ENCODE results near the gene ST8SIA5.
"Not testable (repeated sequence)": the region's sequence is repeated elsewhere in the genome, so short reads cannot be mapped to it uniquely, and the experiment has no call there.

Gene ST8SIA5, protein sequence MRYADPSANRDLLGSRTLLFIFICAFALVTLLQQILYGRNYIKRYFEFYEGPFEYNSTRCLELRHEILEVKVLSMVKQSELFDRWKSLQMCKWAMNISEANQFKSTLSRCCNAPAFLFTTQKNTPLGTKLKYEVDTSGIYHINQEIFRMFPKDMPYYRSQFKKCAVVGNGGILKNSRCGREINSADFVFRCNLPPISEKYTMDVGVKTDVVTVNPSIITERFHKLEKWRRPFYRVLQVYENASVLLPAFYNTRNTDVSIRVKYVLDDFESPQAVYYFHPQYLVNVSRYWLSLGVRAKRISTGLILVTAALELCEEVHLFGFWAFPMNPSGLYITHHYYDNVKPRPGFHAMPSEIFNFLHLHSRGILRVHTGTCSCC

DNA sequence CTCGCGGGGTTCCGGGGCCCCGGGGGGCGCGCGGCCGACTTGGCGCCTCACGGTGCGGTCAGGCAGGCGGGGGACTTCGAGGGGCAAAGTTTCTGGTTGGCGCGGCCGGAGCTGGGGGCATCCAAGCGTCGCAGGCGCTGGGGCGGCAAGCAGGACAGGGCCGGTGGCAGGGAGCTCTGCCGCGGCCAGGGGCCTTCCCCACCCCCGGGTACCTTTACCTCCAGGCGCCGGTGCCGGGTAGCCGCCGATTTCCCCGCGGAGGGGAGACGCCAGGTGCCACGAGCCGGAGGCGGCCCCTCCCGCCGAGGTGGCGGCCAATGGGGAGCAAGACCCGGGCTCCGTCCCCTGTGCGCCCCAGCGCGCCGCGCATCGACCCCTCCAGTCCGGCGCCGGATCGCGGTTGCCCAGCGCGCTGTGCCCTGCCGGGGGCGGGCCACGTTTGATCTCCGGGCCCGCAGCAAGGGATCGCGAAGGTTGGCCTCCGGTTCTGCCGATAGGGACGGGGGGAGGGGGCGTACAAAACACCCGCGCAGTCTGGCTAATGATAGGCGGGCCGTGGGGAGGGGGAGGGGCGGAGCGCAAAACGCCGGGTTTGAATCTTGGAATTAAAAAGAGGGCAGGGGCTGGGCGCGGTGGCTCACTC is at the start of gene ST8SIA5:
TSS of gene ST8SIA5 (minus strand) at position 495 of the 643 bp plus-strand sequence. CDS start 545 bp downstream, outside the sequence.
- intact Hi-C loops (cut with DNase I), result no loop called here
- peak in 7 of 10 donors; percentile 26 to 91 (median 46) for DNase-seq

DNA sequence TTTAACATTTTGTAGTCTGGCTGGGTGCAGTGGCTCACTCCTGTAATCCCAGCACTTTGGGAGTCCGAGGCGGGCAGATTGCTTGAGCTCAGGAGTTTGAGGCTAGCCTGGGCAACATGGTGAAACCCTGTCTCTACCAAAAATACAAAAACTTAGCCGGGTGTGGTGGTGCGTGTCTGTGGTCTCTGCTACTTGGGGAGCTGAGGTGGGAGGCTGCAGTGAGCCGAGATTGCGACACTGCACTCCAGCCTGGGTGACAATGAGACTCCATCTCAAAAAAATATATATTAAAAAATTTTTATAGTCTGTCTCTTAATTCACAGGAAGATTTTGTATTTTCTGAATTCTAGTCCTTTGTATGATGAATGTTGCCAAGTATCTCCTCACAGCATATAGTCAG is 39.1 kb upstream of the ST8SIA5 start:
- DNase-seq; intact Hi-C loops (cut with DNase I): not testable (repeated sequence)

DNA sequence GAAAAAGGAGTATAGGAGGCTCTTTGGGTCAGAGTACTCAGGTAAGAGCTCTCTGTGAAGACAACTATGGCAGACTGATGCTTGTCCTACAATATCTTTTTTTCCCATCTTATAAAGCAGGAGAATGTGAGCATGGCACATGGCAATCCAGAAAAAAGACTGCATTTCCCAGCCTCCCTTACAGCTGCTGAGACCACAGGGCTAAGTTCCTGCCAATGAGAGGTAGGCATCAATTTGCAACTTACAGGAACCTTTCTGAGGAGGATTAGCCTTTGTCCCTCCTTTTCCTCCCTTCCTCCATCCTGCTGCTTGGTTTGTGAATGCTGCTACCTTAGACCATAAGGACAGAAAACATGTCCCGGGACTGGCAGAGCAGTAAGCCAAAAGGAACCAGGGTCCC is 37.8 kb upstream of the ST8SIA5 start:
- intact Hi-C loops (cut with DNase I), result no loop called here
- DNase-seq, result no peak

DNA sequence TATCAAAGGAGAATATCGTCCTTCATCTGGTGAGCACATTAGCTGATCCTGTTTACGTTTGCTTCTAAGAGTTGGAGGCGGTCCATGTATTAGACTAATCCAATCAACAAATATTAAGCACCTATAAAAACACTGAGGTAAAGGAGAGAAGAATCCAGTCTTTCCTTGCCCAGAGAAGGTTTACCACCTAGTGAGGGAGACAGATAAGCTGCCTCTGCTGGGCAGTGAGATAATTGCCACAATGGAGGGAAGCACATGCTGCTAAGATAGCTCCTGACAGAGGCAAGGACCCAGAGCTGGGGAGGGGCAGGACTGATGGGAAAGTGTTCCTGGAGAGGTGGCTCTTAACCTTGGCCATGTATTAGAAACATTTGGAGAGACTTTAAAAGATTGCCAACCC is 36.7 kb upstream of the ST8SIA5 start:
- intact Hi-C loops (cut with DNase I), result no loop called here
- DNase-seq, result no peak

DNA sequence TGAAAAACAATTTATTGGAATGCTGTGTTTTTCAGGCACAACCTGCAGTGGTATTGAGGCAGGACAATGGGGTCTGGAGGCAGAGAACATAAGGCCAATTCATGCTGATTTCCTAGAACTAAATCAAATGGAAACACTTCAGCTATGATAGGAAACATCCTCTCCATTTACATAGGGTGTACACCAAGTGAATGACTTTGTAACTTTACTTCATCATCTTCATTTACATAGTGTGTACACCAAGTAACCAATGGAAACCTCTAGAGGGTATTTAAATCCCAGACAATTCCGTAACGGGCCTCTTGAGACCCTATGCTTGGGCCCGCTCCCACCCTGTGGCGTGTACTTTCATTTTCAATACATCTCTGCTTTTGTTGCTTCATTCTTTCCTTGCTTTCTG is 32.2 kb upstream of the ST8SIA5 start:
- intact Hi-C loops (cut with DNase I), result no loop called here
- DNase-seq, result no peak

GRCh38 chr18:46787674-46788073 is 30.8 kb upstream of the ST8SIA5 start:
- DNase-seq, result no peak
- intact Hi-C loops (cut with DNase I), result no loop called here

GRCh38 chr18:46772357-46772756 is 15.5 kb upstream of the ST8SIA5 start:
- intact Hi-C loops (cut with DNase I), result no loop called here
- peak in 1 of 10 donors; percentile 10 for DNase-seq

GRCh38 chr18:46771141-46771540 is 14.3 kb upstream of the ST8SIA5 start:
- intact Hi-C loops (cut with DNase I), result no loop called here
- peak in 5 of 10 donors; percentile 9 to 85 (median 47) for DNase-seq

DNA sequence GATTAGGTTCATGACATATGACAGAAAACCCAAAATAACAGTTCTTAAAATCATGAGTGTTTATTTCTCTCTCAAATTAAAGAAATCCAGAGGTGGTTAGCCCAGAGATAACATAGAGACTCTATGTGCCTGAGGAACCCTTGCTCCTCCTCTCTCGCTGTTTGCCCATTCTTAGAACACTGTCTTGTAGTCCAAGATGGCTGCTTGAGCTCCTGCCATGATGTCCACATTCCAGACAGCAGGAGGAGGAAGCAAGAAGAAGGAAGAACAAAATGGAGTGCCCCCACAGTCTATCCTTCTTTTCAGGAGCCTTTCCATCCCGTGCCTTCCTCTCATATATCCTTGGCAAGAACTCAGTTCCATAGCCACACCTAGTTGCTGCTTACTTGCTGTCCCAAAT is 13.9 kb upstream of the ST8SIA5 start:
- DNase-seq, result no peak
- intact Hi-C loops (cut with DNase I), result no loop called here

DNA sequence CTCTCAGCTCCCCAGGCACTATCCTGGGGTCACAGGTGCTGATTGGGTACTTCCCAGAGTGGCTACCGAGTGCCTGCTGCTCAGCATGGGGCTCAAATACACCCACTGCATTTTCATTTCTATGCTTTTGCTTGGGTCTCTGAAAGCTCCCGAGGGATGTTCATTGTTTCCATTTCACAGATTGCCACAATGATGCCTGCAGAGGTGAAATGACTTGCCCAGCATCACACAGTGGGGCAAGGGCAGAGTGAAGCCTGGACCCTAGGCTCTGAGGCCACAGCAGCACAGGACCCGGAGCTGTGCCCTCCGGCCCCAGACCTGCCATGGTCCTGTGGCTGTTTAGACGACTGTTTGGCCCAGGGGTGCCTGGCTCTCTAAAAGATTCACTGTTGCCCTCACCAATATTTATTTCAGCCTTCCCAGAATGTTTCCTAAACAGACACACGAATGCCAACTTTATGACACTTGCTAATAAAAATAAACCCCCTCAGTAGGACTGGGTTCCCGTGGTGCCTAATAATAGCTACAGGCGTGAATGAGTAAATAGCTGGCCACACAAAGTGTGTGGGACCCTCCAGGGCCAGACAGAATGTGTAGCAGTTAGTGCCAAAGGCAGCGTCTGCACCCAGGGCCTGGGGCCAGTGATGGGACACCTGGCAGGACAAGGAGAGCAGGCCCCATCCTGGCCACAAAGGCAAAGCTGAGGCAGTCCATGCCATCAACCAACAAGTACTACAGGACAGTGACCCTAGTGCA is 11.5 kb upstream of the ST8SIA5 start:
- intact Hi-C loops (cut with DNase I), result no loop called here
- no peak for DNase-seq

GRCh38 chr18:46767217-46767616 is 10.4 kb upstream of the ST8SIA5 start:
- intact Hi-C loops (cut with DNase I), result no loop called here
- DNase-seq, result no peak

GRCh38 chr18:46764586-46764985 is 7.7 kb upstream of the ST8SIA5 start:
- intact Hi-C loops (cut with DNase I), result no loop called here
- DNase-seq, result no peak

GRCh38 chr18:46761059-46761769 is 4.4 kb upstream of the ST8SIA5 start:
- intact Hi-C loops (cut with DNase I), result no loop called here
- DNase-seq, result no peak

- intact Hi-C loops (cut with DNase I), result no loop called here
- peak in 2 of 10 donors; percentile 30 to 87 for DNase-seq
These were observed 3.0 kb upstream of the ST8SIA5 start for GRCh38 chr18:46759890-46760289.

DNA sequence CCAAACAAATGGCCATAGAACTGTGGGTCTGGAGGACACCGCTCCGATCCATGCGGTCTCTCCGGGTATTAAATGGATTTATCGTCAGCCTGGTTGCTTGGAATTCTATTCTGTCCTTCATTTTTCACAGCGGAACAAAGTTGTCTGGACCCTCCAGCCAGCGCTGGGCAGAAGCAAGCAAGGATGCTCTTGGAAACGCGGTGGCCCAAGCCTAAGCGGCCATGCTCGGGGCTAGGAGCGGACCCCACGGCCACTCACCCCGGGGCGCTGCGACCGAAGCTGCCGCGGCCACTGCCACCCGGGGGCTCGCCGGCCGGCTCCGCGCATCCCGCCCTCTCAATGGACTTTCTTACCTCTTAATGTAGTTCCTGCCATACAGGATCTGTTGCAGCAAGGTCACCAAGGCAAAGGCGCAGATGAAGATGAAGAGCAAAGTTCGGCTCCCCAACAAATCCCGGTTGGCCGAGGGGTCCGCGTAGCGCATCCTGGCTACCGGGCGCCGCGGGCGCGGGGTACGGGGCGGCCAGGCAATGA is 761 bp downstream of the ST8SIA5 start:
- intact Hi-C loops (cut with DNase I), result no loop called here

DNA sequence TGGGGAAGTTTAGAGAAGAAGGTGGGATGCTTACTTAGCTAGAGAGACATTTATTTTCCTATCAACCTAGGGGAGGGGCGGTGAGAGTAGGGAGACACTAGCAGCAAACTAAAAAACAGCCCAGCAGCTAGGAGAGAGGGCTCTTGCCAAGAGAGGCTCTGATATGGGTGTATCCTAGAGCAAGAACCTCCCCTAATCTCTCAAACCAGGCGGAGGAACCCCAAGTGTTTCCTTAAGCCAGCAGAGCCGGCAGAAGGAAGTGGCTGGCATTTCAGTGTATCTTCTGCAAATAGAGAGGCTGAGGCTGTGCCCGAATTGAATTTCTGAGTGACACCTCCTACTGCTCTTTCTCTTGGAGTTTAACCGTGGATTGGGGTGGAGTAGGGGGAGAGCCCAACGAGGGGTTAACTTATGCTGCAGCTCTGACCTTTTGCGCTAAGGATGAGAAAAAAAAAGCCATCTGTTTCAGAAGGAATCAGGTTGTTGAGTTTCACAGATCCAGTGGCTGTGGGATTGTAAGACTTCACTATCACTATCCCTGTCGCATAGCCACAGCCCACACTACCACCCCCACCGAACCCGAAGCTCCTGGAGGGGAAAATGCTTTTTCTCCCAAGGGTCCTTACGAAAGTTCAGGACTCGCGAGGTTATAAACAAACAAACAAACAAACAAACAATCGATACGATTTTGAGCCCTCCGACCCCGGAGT is 1.4 kb downstream of the ST8SIA5 start:
- intact Hi-C loops (cut with DNase I), result no loop called here
- DNase-seq, result peak in 4 of 10 donors; percentile 32 to 74 (median 38)

More for the DNA sequence above, 761 bp downstream of the ST8SIA5 start:
- DNase-seq, result peak in 4 of 10 donors; percentile 21 to 86 (median 52)

GRCh38 chr18:46754661-46755292 is 2.1 kb downstream of the ST8SIA5 start:
- peak in 6 of 10 donors; percentile 47 to 89 (median 70) for DNase-seq
- intact Hi-C loops (cut with DNase I), result no loop called here

DNA sequence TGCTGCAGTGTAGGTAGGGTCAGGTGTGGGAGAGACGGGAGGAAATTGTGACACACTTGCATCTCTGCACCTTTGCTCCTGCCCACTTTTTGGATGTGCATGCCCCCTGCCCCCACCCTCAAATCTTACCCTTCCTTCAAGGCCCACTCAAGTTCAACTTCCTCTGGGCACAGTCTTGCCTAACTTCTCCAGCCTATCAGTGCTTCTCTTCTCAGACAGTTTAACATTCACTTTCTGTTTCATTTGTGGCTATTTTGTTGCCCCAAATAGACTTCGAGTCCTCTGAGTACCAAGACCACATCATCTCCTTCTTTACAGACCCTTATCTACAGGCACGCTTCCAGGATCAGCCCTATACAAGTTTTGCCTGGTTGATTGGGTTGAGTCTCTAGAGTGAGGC is 2.7 kb downstream of the ST8SIA5 start:
- DNase-seq, result no peak
- intact Hi-C loops (cut with DNase I), result no loop called here

- intact Hi-C loops (cut with DNase I), result no loop called here
- DNase-seq, result no peak
These were observed 5.0 kb downstream of the ST8SIA5 start for GRCh38 chr18:46751882-46752281.

All from posterior cingulate gyrus (tissue), 11 donors.